Sigmoid colon (tissue), 4 donors: ENCODE data around the gene GPATCH1.

Experiments used
- EP300 ChIP-seq, 4 donors: sonication (generic); formaldehyde crosslinking; IDR thresholded peaks; one replicate each; pipeline ENCODE4 v1.6.1; 2017; ENCODE audit warnings: antibody characterized with exemption in 4 of 4
- POLR2A ChIP-seq, 2 donors: fragments of 450-650 bp; IDR thresholded peaks; one replicate each; pipeline ENCODE4 v1.6.1; 2016; ENCODE audit warnings: antibody characterized with exemption in 2 of 2, mild to moderate bottlenecking in 2 of 2, moderate library complexity in 2 of 2
- POLR2AphosphoS5 ChIP-seq, 4 donors: sonication (generic); formaldehyde crosslinking; IDR thresholded peaks; one replicate each; pipeline ENCODE4 v1.6.1; 2017; ENCODE audit warnings: antibody characterized with exemption in 4 of 4
- TF ChIP-seq, protein P1 (sequence below), 4 experiments: fragments of 450-650 bp in 3 of 4; fragments of 200-600 bp in 1 of 4; IDR thresholded peaks; one replicate each; pipeline ENCODE4 v1.5.1; 2016 to 2019; ENCODE audit warnings: antibody characterized with exemption in 4 of 4, mild to moderate bottlenecking in 3 of 4, moderate library complexity in 2 of 4

DNA sequence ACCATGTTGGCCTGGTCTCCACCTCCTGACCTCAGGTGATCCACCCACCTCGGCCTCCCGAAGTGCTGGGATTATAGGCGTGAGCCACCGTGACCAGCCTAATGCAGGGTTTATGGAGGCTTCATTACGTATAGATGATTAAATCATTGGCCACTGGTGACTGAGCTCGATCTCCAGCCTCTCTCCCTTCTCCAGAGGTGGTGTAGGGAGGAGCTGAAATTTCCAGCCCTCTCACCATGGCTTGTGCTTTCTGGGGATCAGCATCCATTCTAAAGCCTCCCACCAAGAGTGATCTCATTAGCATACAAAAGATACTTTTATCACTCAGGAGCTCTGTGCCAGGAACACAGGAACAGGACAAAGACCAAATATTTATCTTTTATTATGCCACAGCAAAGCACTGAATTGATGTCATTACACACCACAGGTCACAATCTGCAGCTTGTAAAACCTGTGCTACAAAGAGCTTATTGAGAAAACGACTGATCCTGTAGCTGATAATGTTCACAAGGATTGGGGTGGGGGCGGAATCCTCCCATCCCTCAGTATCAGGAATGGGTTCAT, 48.7 kb upstream of the GPATCH1 start:
- TF ChIP-seq POLR2AphosphoS5 (IDR thresholded peaks at IDR 0.05) (no peak), EP300 (IDR thresholded peaks at IDR 0.05) (no peak), POLR2A (IDR thresholded peaks at IDR 0.05) (no peak)
- TF ChIP-seq, protein P1, sequence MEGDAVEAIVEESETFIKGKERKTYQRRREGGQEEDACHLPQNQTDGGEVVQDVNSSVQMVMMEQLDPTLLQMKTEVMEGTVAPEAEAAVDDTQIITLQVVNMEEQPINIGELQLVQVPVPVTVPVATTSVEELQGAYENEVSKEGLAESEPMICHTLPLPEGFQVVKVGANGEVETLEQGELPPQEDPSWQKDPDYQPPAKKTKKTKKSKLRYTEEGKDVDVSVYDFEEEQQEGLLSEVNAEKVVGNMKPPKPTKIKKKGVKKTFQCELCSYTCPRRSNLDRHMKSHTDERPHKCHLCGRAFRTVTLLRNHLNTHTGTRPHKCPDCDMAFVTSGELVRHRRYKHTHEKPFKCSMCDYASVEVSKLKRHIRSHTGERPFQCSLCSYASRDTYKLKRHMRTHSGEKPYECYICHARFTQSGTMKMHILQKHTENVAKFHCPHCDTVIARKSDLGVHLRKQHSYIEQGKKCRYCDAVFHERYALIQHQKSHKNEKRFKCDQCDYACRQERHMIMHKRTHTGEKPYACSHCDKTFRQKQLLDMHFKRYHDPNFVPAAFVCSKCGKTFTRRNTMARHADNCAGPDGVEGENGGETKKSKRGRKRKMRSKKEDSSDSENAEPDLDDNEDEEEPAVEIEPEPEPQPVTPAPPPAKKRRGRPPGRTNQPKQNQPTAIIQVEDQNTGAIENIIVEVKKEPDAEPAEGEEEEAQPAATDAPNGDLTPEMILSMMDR (IDR thresholded peaks at IDR 0.05), result no peak
